K562 (cell line): Measurements from ENCODE around the gene KISS1.

Experiments
- PML ChIP-seq: IDR thresholded peaks from 2 replicates; pipeline ENCODE4 v1.6.1; 2012; ENCODE audit warnings: low read length, inconsistent platforms
- TBP ChIP-seq: optimal IDR thresholded peaks from 2 replicates; pipeline ENCODE3; 2011; ENCODE audit warnings: low read depth, low read length, improper control_type of control experiment
- TF ChIP-seq, protein P1 (sequence below), 3 experiments: IDR thresholded peaks in 2 of 3; conservative IDR thresholded peaks in 1 of 3; 2 replicates each; pipeline ENCODE4 v1.5.1; 2011 to 2012; ENCODE audit warnings: low read length in 3 of 3, mild to moderate bottlenecking in 3 of 3, control low read depth in 2 of 3, improper control_type of control experiment in 1 of 3, inconsistent platforms in 1 of 3, low read depth in 1 of 3, mixed read lengths in 1 of 3, moderate library complexity in 1 of 3; ENCODE audit not compliant: insufficient read depth in 2 of 3

DNA sequence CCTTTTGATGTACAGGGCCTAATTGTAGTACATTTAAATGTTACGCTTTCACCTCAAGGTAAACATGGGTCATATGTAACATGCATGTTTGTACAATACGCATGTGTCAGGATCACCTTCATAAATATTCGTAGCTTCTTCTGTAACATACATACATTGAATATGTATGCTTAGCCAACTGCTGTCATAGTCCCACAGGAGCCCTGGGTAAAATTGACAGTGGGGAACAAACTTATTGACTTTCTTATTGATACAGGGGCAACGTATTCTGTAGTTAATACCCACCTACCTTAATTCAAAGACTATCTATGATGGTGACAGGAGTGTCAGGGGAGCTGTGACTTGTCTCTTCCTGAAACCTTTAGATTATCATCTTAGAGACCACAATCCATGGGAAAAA is 26.4 kb downstream of the KISS1 start:
- TF ChIP-seq TBP (no peak), PML (no peak)
- TF ChIP-seq, protein P1, sequence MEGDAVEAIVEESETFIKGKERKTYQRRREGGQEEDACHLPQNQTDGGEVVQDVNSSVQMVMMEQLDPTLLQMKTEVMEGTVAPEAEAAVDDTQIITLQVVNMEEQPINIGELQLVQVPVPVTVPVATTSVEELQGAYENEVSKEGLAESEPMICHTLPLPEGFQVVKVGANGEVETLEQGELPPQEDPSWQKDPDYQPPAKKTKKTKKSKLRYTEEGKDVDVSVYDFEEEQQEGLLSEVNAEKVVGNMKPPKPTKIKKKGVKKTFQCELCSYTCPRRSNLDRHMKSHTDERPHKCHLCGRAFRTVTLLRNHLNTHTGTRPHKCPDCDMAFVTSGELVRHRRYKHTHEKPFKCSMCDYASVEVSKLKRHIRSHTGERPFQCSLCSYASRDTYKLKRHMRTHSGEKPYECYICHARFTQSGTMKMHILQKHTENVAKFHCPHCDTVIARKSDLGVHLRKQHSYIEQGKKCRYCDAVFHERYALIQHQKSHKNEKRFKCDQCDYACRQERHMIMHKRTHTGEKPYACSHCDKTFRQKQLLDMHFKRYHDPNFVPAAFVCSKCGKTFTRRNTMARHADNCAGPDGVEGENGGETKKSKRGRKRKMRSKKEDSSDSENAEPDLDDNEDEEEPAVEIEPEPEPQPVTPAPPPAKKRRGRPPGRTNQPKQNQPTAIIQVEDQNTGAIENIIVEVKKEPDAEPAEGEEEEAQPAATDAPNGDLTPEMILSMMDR (IDR thresholded peaks at IDR 0.05 in 2 of 3, conservative IDR thresholded peaks at IDR 0.05 in 1 of 3; ENCODE audit: insufficient read depth in 2 of 3, low read depth in 1 of 3, low read length in 3 of 3): no peak
